ENCODE measurements around the gene MYH11. TPM values are rescaled to one million over a fixed set of nuclear protein-coding genes. Genes with fewer than 3 reads are reported as not detected.
"Not testable (repeated sequence)": the region's sequence is repeated elsewhere in the genome, so short reads cannot be mapped to it uniquely, and the experiment has no call there.

The MYH11 gene
- total RNA-seq, 2 experiments from 2014 or later: 0.04 TPM; not detected in 1

DNA sequence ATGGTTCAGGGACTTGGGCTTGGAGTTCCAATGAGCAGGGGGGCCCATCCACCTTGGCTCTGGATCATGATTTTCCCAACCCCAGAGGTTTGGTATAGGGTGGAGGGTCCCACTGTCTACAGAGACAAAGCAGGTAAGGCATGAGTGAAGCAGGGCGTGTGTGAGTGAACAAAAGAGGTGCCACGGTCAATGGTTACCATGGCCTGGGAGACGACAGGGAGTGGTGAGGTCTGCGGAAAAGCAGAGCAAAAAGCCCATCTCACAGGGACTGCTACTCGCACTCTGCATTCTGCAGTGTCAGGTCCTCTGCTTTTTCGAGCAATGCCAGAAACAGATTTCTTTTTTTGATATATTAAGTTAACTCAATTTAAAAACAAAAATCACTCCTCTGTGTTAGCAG lies 24.6 kb downstream of the MYH11 start:
- Mint-ChIP-seq H3K9me3 (no peaks in the 10 kb centered on the region), H3K4me3 (no peak overlapping the region), H3K36me3 (ENCODE audit: low read depth) (no peaks in the 10 kb centered on the region), H3K4me1 (peaks cover 12% of the 10 kb centered on the region), H3K27me3 (no peaks in the 10 kb centered on the region), H3K27ac (no peak overlapping the region)
- ChIA-PET CTCF (no interaction called here), POLR2A (no interaction called here)
- no peak for DNase-seq

DNA sequence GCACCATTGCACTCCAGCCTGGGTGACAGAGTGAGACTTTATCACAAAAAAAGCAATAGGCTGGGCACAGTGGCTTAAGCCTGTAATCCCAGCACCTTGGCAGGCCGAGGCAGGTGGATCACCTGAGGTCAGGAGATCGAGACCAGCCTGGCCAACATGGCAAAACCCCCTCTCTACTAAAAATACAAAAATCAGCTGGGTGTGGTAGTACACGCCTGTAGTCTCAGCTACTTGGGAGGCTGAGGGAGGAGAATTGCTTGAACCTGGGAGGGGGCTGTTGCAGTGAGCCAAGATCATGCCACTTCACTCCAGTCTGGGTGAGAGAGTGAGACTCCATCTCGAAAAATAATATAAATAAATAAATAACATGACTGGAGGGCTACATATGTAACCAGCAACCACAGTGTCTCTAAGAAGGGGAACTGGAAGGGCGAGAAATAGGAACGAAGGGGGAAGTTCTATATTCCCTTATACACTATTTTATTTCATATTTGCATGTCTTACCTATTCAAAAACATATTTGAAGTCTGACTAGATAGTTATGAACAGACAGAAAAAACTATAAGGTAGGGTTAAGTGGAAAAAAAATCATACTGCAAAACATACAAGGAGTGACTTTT lies 25.9 kb downstream of the MYH11 start:
- POLR2A ChIA-PET: no interaction called here
- H3K27ac Mint-ChIP-seq: no peak overlapping the region
- H3K9me3 Mint-ChIP-seq: no peaks in the 10 kb centered on the region
- H3K36me3 Mint-ChIP-seq (ENCODE audit: low read depth): no peaks in the 10 kb centered on the region
- peaks cover 10% of the 10 kb centered on the region for H3K4me1 Mint-ChIP-seq
- CTCF ChIA-PET: no interaction called here
- DNase-seq: no peak
- H3K4me3 Mint-ChIP-seq: no peak overlapping the region
- no peaks in the 10 kb centered on the region for H3K27me3 Mint-ChIP-seq

GRCh38 chr16:15829460-15829859 lies 27.4 kb downstream of the MYH11 start:
- POLR2A ChIA-PET: no interaction called here
- CTCF ChIA-PET: interaction anchor here (0.6 kb wide), 1 partner anchor 179 kb away, joined by 3 read pairs; no protein-coding TSS in a partner anchor

DNA sequence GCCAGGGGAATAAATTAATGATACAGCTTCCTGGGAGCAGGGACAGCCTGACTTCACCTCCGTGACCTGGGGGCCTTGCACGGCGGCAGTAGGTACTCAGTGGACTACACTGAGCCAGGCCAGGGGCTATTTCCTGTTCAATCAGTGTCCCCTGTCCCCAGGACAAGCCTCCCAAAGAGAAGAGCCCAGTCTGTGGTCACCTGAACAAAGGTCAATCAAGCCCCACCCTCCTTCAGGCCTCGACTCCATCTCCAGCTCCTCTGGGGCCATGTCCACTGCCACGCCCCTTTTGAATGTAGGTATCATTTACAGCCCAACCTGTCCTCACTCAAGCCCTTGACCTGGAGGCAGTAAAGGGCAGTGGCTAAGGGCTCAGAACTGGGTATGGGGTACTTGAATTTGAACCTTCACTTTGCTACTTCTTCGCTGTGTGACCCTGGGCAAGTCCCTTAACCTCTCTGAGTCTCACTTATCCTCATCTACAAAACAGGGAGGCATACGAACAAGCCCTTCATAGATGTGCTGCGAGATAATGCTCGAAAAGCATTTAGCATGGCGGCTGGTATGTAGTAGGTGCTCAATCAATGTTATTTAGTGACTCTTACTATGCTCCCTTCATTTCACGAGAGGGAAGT lies 29.0 kb downstream of the MYH11 start:
- H3K4me3 Mint-ChIP-seq: no peak overlapping the region
- H3K36me3 Mint-ChIP-seq (ENCODE audit: low read depth): no peaks in the 10 kb centered on the region
- POLR2A ChIA-PET: no interaction called here
- no peak overlapping the region for H3K27ac Mint-ChIP-seq
- H3K4me1 Mint-ChIP-seq: no peaks in the 10 kb centered on the region
- DNase-seq: no peak
- no peaks in the 10 kb centered on the region for H3K27me3 Mint-ChIP-seq
- CTCF ChIA-PET: interaction anchor here (1.0 kb wide), 1 partner anchor 342 kb away, joined by 3 read pairs; no protein-coding TSS in a partner anchor
- H3K9me3 Mint-ChIP-seq: no peaks in the 10 kb centered on the region

More at GRCh38 chr16:15829460-15829859, 27.4 kb downstream of the MYH11 start:
- Mint-ChIP-seq H3K27me3 (no peaks in the 10 kb centered on the region), H3K9me3 (no peaks in the 10 kb centered on the region), H3K4me1 (no peaks in the 10 kb centered on the region), H3K4me3 (no peak overlapping the region), H3K36me3 (ENCODE audit: low read depth) (no peaks in the 10 kb centered on the region), H3K27ac (no peak overlapping the region)
- DNase-seq: no peak

DNA sequence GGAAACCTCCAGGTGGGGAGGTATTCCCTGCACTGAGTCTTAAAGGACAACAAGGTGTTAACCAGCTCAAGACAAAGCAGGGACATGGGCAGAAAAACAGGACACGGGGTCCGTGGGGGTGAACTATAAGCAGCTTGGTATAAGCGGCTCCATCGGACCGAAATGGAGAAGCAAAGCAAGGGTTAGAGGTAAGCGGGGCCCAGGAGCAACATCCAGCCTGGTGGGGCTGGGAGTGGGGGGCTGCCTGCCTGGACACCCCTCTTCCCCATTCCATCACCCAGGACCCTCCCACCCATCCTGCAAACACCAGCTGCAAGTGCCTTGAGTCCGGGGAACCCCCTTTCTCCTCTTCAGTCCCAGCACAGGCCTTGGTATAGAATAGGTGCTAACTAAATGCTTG lies 29.5 kb downstream of the MYH11 start:
- Mint-ChIP-seq H3K36me3 (ENCODE audit: low read depth) (no peaks in the 10 kb centered on the region), H3K4me1 (no peaks in the 10 kb centered on the region), H3K27me3 (no peaks in the 10 kb centered on the region), H3K9me3 (no peaks in the 10 kb centered on the region), H3K4me3 (no peak overlapping the region), H3K27ac (no peak overlapping the region)
- CTCF ChIA-PET: interaction anchor here (1.0 kb wide), 1 partner anchor 343 kb away, joined by 3 read pairs; no protein-coding TSS in a partner anchor
- POLR2A ChIA-PET: no interaction called here
- DNase-seq: no peak

- Mint-ChIP-seq H3K9me3 (no peaks in the 10 kb centered on the region), H3K36me3 (ENCODE audit: low read depth) (no peaks in the 10 kb centered on the region), H3K4me1 (no peaks in the 10 kb centered on the region), H3K27me3 (no peaks in the 10 kb centered on the region), H3K27ac (no peak overlapping the region), H3K4me3 (no peak overlapping the region)
- POLR2A ChIA-PET: no interaction called here
- CTCF ChIA-PET: interaction anchor here (0.6 to 1.0 kb wide), 3 partner anchors 17 to 370 kb away, joined by 3 to 5 read pairs (median 3); no protein-coding TSS in a partner anchor
- no peak for DNase-seq
Measured at GRCh38 chr16:15825750-15826305, 31.0 kb downstream of the MYH11 start.

DNA sequence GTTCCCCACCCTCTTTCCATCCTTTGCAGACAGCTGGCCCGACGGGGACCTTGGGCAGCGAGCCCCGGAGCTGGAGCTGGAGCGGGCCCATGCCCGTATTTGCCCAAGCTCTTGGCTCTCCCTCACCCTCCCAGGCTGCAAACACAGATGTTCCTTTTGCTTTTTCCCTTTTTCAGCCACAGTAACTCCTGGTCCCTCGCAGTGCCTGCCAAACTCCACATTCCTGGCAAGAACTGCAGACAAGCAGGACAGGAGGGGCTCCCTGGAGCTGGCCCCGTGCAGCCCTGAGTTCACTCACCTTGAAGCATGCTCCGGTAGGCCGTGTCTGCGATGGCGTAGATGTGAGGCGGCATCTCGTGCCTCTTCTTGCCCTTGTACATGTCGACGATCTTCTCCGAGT lies 33.9 kb downstream of the MYH11 start:
- POLR2A ChIA-PET: no interaction called here
- H3K27ac Mint-ChIP-seq: no peak overlapping the region
- H3K4me3 Mint-ChIP-seq: no peak overlapping the region
- H3K36me3 Mint-ChIP-seq (ENCODE audit: low read depth): no peaks in the 10 kb centered on the region
- no peaks in the 10 kb centered on the region for H3K9me3 Mint-ChIP-seq
- CTCF ChIA-PET: interaction anchor here (0.6 to 1.5 kb wide), 3 partner anchors 31 to 86 kb away, joined by 3 read pairs; no protein-coding TSS in a partner anchor
- no peaks in the 10 kb centered on the region for H3K27me3 Mint-ChIP-seq
- DNase-seq: no peak
- no peaks in the 10 kb centered on the region for H3K4me1 Mint-ChIP-seq

- CTCF ChIA-PET: interaction anchor here (0.6 to 1.4 kb wide), 2 partner anchors 12 to 15 kb away, joined by 4 to 7 read pairs; no protein-coding TSS in a partner anchor
- H3K27me3 Mint-ChIP-seq: peaks cover 4% of the 10 kb centered on the region
- H3K4me1 Mint-ChIP-seq: no peaks in the 10 kb centered on the region
- H3K36me3 Mint-ChIP-seq (ENCODE audit: low read depth): peaks cover 4% of the 10 kb centered on the region
- POLR2A ChIA-PET: no interaction called here
- DNase-seq: no peak
- H3K4me3 Mint-ChIP-seq: no peak overlapping the region
- peaks cover 10% of the 10 kb centered on the region for H3K9me3 Mint-ChIP-seq
- H3K27ac Mint-ChIP-seq: no peak overlapping the region
Measured at GRCh38 chr16:15820837-15821236, 36.0 kb downstream of the MYH11 start.

GRCh38 chr16:15819046-15819445 lies 37.8 kb downstream of the MYH11 start:
- no peaks in the 10 kb centered on the region for H3K4me1 Mint-ChIP-seq
- no peak overlapping the region for H3K27ac Mint-ChIP-seq
- peaks cover 4% of the 10 kb centered on the region for H3K36me3 Mint-ChIP-seq (ENCODE audit: low read depth)
- H3K27me3 Mint-ChIP-seq: peaks cover 4% of the 10 kb centered on the region
- ChIA-PET CTCF (interaction anchor here (0.6 kb wide), 1 partner anchor 250 kb away, joined by 4 read pairs; no protein-coding TSS in a partner anchor), POLR2A (no interaction called here)
- DNase-seq: no peak
- H3K9me3 Mint-ChIP-seq: peaks cover 17% of the 10 kb centered on the region
- H3K4me3 Mint-ChIP-seq: no peak overlapping the region

GRCh38 chr16:15817446-15817845 lies 39.4 kb downstream of the MYH11 start:
- H3K4me1 Mint-ChIP-seq: no peaks in the 10 kb centered on the region
- no peak overlapping the region for H3K27ac Mint-ChIP-seq
- no peak overlapping the region for H3K4me3 Mint-ChIP-seq
- peaks cover 17% of the 10 kb centered on the region for H3K9me3 Mint-ChIP-seq
- H3K27me3 Mint-ChIP-seq: peaks cover 8% of the 10 kb centered on the region
- POLR2A ChIA-PET: interaction anchor here (0.5 kb wide), 1 partner anchor 44 kb away, joined by 3 read pairs; no protein-coding TSS in a partner anchor
- no peak for DNase-seq
- CTCF ChIA-PET: no interaction called here
- H3K36me3 Mint-ChIP-seq (ENCODE audit: low read depth): peaks cover 4% of the 10 kb centered on the region

DNA sequence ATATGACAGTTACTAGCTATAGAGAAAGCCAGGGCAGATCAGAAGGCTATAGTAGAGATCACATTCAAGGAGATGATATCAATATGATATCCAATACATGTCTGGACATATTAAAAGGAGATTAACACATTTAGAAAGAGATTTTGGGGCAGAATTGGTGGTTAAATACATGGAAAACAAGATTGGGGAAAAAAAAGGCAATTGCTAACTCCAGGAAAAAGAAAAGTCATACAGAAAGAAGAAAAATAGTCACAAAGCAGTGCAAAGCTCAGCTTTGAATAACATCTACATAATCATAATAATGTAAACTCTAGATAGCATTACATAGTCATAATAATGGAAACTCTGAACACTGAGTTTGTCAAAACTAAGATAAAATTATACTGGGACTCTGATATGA lies 40.6 kb downstream of the MYH11 start:
- Mint-ChIP-seq H3K4me1 (no peaks in the 10 kb centered on the region), H3K9me3 (peaks cover 17% of the 10 kb centered on the region), H3K36me3 (ENCODE audit: low read depth) (peaks cover 4% of the 10 kb centered on the region), H3K27ac (no peak overlapping the region), H3K4me3 (no peak overlapping the region), H3K27me3 (peaks cover 8% of the 10 kb centered on the region)
- no peak for DNase-seq
- ChIA-PET POLR2A (no interaction called here), CTCF (no interaction called here)

- Mint-ChIP-seq H3K9me3 (peaks cover 14% of the 10 kb centered on the region), H3K27me3 (peaks cover 11% of the 10 kb centered on the region)
- H3K36me3 Mint-ChIP-seq (ENCODE audit: low read depth); POLR2A ChIA-PET; H3K27ac Mint-ChIP-seq; H3K4me3 Mint-ChIP-seq; H3K4me1 Mint-ChIP-seq; CTCF ChIA-PET; DNase-seq: not testable (repeated sequence)
Measured at GRCh38 chr16:15812401-15812750, 44.5 kb downstream of the MYH11 start.

DNA sequence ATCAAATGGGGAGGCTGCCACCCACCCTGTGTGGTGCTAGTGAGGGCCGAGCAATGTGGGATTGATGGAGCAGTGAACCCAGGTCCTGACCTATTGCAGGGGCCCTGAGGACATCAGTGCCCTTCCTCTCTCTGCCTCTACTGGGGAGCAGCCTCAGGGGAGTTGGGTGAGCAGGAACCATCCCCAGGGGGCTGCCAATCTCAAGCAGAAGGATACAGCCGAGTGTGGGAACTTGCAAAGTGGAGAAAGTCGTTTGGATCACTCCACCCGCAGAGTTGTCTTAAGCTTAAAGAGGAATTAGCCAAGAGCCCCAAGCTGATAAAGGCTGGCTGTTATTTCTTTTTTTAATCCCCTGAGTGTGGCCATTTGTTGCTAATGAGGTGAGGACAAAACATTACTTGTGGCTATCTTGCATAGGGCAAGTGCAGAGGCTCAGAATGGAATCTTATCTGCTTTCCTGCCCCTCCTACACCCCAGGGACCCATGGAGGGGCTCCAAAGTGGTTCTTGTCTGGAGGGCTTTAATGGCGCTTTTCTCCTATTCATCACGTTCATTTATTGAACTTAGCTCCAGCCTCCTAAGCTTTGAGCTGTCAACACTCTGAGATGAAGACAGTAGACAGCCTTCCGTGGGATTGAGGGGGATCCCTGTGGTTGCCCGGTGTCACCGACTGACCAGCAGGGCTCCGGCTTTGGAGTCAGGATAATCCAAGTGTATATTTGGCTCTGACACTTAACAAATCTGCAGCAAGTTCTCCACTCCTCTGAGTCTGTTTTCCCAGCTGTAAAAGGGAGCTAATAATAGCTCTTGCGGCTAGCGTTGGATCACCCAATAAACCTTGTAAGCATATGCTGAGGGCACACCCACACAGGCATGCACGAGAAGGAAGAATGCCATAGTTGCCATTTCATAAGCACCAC lies 45.1 kb downstream of the MYH11 start:
- ChIA-PET CTCF (no interaction called here), POLR2A (no interaction called here)
- Mint-ChIP-seq H3K27ac (no peak overlapping the region), H3K4me3 (no peak overlapping the region), H3K27me3 (peaks cover 11% of the 10 kb centered on the region), H3K9me3 (peaks cover 14% of the 10 kb centered on the region), H3K4me1 (no peaks in the 10 kb centered on the region), H3K36me3 (ENCODE audit: low read depth) (peaks cover 4% of the 10 kb centered on the region)
- no peak for DNase-seq
